Urothelium cell line (cell line): ENCODE results near the gene AKR1C2.
"Not testable (repeated sequence)": the region's sequence is repeated elsewhere in the genome, so short reads cannot be mapped to it uniquely, and the experiment has no call there.

ENCODE experiments used
- DNase-seq: peaks from one replicate; pipeline ENCODE4 v3.0.0; 2011; ENCODE audit warnings: low spot score, mixed read lengths
- FAIRE-seq: peaks from 2 replicates; lab custom pipeline; 2011; peaks lifted over from hg19 to GRCh38; lab: Jason Lieb, UNC

Gene AKR1C2

DNA sequence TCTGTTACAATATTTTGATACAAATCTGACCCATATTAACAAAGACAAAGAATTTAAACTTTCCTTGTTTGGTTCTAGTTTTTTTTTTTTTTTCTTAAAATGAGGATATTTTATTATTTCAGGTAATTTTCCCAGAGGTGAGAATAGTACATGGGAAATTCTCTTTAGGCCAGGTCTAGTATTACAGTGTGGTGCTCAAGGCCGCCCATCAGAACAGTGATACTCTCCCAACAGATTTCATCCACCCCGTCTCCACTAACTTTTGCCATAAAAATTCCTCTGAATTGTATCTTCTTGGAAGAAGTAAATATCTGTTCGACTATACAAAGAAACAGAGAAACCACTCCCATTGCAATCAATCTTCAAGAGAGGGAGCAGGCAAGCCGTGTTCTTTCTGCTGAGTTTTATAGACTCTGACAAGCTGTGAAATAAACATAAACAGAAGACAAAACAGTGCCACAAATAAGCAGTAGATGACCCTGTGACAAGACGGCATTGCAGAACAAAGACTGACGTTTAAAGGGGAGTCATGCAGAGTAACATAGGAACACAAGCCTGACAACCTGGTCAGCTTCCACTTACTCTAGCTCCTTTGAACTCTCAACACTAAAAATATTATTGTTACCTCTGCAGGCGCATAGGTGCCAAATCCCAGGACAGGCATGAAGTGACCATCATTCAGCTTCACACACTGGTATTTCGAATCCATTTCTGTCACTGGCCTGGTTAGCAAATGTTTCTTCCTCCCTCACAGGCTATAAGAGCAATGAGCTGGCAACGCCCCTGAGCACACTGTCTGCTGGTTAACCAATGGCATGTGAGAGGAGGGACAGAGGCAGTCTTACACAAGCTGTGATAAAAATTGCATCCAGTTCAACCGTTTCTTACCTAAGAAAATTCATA is at the start of gene AKR1C2:
Gene AKR1C2 (minus strand): TSS at position 731 of the 903 bp plus-strand sequence. CDS start 22 bp downstream, at position 709.
- peak; percentile 35 for FAIRE-seq
- DNase-seq = not testable (repeated sequence)

DNA sequence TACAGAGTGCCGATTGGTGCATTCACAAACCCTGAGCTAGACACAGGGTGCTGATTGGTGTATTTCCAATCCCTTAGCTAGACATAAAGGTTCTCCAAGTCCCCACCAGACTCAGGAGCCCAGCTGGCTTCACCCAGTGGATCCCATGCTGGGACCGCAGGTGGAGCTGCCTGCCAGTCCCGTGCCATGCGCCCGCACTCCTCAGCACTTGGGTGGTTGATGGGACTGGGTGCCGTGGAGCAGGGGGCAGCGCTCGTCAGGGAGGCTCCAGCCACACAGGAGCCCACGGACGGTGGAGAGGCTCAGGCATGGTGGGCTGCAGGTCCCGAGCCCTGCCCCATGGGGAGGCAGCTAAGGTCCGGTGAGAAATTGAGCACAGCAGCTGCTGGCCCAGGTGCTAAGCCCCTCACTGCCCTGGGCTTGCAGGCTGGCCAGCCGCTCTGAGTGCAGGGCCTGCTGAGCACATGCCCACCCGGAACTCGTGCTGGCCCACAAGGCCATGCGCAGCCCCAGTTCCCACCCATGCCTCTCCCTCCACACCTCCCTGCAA is 49.4 kb upstream of the AKR1C2 start:
- DNase-seq, FAIRE-seq: not testable (repeated sequence)

GRCh38 chr10:5047912-5048628 is 44.4 kb upstream of the AKR1C2 start:
- no peak for FAIRE-seq
- no peak for DNase-seq

- DNase-seq, FAIRE-seq: not testable (repeated sequence)
Observed at GRCh38 chr10:5047055-5047454, 43.4 kb upstream of the AKR1C2 start.

DNA sequence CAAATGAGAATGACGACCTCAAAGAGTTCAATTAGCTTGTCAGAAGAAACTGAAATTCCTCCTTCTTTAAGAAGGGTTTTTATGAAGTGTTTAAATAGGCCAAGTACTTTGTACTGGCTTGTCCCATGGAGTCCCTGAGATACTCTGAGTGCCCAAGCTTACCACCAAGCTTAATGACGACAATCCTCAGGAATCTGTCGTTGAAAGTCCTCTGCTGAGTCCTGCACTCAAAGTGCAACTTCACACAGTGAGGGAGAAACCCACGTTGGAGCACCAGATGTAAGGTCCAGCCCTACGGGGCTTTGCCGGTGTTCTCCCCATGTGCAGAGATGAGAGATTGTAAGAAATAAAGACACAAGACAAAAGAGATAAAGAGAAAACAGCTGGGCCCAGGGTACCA is 42.8 kb upstream of the AKR1C2 start:
- no peak for FAIRE-seq

DNA sequence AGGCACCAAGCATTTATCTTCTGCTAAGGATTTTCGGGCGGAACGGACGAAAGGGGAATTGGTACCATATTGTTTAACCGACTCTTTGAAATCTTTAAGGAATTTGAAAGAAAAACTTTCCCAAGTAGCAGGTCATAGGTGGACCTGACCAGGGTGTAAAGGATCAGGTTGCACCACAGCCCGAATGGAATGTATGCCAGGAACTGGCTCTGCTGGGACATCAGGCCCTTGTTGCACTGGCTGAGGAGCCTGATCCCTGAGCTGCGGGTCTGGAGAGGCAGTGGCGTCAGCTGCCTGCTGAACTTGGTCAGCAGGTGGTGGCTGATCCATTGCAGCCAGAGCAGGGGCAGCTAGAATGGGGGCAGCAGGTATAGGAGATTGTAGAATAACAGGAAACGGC is 41.4 kb upstream of the AKR1C2 start:
- no peak for FAIRE-seq
- DNase-seq = no peak

More for the DNA sequence above, 42.8 kb upstream of the AKR1C2 start:
- DNase-seq = no peak

- DNase-seq (no peak), FAIRE-seq (no peak)
Observed at GRCh38 chr10:5043716-5044115, 40.1 kb upstream of the AKR1C2 start.

GRCh38 chr10:5042922-5043321 is 39.3 kb upstream of the AKR1C2 start:
- DNase-seq (no peak), FAIRE-seq (no peak)

DNA sequence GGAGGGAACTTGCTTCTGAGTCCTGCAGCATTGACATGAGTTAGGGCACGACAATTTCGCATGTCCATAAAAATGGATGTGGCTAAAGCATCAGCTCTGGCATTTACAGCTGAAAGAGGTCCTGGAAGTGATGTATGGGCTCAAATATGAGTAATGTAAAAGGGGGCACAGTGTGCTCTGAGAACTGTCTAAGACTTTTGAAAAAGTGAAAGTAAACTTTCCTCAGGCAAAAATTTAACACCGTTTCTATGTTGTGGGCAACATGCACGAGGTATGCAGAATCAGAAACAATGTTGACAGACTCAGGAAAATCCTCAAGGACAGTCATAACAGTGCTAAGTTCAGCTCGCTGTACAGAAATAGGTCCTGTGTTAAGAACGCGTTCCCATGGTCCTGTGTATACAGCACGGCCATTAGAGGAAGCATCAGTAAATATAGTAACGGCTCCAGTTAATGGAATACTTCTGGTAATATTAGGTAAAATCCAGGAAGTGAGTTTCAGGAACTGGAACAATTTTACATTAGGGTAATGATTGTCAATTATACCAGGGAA is 37.9 kb upstream of the AKR1C2 start:
- DNase-seq = no peak
- no peak for FAIRE-seq

DNA sequence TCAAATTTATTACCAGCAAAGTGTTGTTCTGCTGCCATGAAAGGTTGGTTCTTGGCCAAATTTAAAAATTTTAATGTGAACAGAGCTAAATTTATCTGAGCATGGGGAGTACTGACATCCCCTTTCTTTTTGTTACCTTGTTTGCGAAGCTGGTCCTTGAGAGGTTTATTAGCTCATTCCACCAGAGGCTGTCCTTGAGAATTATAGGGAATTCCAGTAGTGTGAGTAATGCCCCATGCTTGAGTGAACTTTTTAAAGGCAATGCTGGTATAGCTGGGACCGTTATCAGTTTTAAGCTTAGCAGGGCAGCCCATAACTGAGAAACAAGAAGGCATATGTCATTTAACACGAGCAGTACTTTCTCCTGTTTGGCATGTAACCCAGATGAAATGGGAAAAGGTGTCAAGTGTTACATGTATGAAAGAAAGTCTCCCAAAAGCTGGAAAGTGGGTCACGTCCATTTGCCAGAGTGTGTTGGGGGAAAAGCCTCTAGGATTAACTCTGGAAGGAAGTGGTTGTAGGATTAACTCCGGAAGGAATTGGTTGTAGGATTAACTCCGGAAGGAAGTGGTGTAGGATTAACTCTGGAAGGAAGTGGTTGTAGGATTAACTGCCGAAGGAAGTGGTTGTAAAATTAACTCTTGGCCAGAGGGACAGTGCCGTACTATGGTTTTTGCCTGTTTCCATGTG is 37.3 kb upstream of the AKR1C2 start:
- no peak for FAIRE-seq
- DNase-seq = no peak

DNA sequence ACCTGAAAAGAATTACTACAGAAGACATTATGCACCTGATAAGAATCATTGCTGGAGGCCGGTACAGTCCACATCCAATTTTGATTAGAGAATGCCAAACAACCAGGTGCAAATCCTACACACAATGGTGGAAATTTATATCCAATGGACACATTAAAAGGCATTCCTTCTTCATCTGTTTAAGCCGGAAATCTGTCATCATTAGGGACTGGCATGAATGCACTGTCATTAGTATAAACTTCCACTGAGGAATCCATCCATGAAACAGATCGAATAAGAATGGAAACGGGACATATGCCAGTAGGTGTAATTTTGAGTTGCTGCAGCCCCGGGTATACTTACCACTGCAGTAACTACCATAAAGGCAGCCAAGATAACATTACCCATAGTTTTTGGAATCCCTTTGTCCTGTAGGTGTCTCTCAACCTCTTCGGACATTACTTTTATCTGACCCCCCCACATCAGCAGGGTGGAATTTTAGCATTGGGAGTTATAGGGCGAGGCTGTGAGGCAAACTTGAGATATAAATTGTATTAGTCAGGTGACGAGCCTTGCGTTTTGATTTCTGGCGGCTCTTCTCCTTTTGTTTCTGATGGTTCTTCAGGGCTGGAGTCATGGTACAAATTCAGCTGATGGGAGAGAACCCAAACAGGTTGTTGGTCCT is 36.5 kb upstream of the AKR1C2 start:
- DNase-seq (no peak), FAIRE-seq (no peak)

DNA sequence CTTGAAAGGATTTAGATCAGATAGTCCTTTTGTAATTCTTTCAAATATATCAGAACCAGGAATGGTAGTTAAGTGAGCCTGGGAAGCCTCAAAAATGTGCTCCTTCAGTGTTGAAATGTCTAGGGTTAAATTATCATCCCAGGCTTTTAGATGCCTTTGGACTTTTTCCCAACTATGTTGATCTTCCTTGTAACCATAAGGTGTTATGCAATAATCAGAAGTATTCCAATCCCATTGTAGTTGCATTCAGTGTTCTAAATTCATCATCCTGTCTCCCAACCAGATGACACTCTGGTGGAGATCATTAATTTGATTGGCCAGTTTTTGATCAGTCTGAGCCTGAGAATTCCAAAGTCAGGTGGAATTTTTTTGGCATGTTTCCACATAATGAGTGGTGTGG is 35.1 kb upstream of the AKR1C2 start:
- FAIRE-seq (no peak), DNase-seq (no peak)

DNA sequence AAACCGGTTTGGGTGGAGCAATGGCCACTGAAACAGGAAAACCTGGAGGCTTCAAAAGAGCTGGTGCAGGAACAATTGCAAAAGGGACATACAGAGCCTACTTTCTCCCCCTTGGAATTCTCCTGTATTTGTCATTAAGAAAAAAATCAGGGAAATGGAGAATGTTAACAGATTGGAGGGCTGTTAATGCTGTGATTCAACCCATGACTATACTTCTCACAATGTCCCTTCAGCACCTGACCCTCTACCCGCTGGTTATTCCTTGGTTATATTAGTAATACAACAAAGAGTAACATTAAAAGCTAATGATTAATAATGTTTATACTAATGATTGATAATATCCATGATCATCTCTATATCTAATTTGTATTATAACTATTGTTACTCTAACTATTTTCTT is 34.4 kb upstream of the AKR1C2 start:
- FAIRE-seq (no peak), DNase-seq (no peak)

DNA sequence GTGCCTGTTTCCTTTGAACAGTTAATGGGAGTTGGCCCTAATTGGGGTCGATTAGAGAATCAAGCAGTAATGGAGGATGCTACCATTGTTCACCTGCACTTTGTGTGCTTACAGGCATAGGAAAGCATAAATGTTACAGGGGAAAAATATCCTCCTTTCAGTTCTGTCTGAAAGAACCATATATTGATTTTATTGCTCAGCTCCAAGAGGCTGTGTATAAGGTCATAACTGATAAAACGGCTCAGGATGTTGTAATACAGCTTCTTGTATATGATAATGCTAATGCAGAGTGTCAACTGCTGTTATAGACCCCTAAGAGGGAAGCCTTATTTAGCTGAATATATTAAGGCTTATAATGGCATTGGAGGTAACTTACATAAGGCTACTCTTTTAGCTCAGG is 32.9 kb upstream of the AKR1C2 start:
- DNase-seq (no peak), FAIRE-seq (no peak)

DNA sequence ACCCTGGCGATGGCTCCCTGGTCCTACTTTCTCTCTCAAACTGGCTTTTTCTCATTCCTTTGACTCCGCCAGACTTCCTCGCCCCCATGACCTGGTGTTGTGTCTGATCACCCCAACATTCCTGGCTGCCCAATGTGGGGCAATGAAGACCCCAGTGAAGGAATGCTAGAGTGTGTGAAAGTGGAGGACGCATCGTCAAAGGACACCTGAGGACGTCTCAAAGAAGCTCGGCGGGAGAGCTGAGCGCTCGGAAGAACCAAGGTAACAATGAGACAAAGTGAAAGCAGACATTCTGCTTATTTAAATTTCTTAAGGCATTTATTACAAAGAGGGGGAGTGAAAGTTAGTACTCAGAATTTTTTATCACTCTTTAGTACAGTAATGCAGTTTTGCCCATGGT is 31.7 kb upstream of the AKR1C2 start:
- DNase-seq (no peak), FAIRE-seq (no peak)

DNA sequence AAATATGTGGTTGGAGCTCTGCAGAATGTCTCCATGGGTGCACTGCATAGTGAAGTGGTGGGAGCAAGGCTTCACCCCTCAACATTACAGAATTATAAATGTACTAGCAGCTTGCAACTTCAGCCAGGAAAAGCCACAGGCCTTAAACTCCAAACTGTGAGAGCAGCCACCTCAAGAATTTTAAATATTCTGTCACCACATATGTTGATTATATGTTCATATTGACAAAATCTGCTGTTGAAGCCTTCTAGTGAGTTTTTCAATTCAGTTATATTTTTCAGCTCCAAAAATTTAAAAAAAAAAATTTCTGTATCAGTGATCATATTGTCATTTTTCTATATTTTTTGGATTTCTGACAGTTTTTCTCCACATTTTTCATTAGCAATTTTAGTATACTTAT is 30.9 kb upstream of the AKR1C2 start:
- DNase-seq (no peak), FAIRE-seq (no peak)

DNA sequence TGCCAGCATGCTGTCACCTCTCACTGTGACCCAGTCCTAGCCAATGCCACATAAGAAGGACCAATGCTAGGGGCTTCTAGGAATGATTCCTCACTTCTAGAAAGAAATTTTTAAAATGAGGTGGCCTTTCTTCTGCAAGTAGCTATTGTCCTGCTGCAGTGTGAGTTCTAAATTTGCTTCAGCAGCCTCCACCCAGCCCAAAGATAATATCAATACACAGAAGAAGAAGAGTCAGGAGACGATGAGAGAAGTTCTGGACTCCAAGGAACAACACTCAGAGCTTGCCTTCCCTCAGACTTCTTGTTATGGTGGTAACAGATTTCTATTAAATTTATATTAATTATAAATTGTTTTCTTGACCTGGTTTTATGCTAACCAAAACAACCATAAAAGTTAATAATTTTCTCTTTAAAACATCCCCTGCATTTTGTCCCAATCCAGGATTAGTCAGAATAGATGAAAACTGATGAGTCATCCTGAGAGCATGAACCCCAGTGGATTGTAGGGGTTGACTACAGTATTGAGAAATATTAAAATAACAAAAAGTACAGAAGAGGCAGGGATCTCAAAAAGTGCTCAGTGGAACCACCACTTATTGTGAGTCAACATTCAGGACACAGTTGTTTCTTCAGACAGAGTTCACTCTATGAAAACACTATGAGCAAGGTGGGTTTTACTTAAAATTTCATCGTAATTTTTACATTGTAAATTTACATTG is 29.6 kb upstream of the AKR1C2 start:
- no peak for DNase-seq
- no peak for FAIRE-seq

DNA sequence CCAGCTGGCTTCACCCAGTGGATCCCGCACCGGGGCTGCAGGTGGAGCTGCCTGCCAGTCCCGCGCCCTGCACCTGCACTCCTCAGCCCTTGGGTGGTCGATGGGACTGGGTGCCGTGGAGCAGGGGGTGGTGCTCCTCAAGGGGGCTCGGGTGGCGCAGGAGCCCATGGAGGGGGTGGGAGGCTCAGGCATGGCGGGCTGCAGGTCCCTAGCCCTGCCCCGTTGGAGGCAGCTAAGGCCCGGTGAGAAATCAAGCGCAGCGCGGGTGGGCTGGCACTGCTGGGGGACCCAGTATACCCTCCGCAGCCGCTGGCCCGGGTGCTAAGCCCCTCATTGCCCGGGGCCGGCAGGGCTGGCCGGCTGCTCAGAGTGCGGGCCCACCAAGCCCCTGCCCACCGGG is 28.8 kb upstream of the AKR1C2 start:
- FAIRE-seq, DNase-seq: not testable (repeated sequence)

GRCh38 chr10:5031588-5031987 is 27.9 kb upstream of the AKR1C2 start:
- not testable (repeated sequence) for DNase-seq, FAIRE-seq

DNA sequence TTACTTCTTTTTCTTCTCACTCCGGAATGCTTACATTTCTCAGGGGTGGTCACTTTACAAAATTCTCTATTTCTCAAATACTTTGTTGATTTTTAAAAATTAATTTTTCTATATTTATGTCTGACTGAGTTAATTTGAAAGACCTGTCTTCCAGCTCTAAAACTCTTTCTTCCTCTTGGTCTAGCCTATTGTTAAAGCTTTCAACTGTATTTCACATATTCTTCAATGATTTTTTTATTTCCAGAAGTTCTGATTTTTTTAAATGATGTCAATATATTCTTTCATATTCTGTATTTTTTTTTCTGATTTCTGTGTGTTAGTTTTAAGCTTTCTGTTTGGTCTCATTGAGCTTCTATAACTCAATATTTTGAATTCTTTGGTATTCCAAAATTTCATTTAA is 27.3 kb upstream of the AKR1C2 start:
- DNase-seq = no peak
- FAIRE-seq = no peak
